Ovary (tissue), 3 donors: Measurements from ENCODE around the gene CMTM4.

Source experiments
- EP300 ChIP-seq: sonication (generic); formaldehyde crosslinking; IDR thresholded peaks from one replicate; pipeline ENCODE4 v1.6.1; 2017; ENCODE audit warnings: antibody characterized with exemption
- POLR2A ChIP-seq: fragments of 450-650 bp; IDR thresholded peaks from one replicate; pipeline ENCODE4 v1.6.1; 2017; ENCODE audit warnings: antibody characterized with exemption, mild to moderate bottlenecking, moderate library complexity
- TF ChIP-seq, protein P1 (sequence below), 3 donors: fragments of 450-650 bp in 2 of 3; fragments of 200-600 bp in 1 of 3; IDR thresholded peaks; one replicate each; pipeline versions ENCODE4 v1.5.1 to v1.8.0; 2016 to 2022; ENCODE audit warnings: antibody characterized with exemption in 3 of 3, mild to moderate bottlenecking in 1 of 3
- donor health status: DM: no; HTN: no; CAD: no.

- TF ChIP-seq, protein P1, sequence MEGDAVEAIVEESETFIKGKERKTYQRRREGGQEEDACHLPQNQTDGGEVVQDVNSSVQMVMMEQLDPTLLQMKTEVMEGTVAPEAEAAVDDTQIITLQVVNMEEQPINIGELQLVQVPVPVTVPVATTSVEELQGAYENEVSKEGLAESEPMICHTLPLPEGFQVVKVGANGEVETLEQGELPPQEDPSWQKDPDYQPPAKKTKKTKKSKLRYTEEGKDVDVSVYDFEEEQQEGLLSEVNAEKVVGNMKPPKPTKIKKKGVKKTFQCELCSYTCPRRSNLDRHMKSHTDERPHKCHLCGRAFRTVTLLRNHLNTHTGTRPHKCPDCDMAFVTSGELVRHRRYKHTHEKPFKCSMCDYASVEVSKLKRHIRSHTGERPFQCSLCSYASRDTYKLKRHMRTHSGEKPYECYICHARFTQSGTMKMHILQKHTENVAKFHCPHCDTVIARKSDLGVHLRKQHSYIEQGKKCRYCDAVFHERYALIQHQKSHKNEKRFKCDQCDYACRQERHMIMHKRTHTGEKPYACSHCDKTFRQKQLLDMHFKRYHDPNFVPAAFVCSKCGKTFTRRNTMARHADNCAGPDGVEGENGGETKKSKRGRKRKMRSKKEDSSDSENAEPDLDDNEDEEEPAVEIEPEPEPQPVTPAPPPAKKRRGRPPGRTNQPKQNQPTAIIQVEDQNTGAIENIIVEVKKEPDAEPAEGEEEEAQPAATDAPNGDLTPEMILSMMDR (IDR thresholded peaks at IDR 0.05): no peak
- no peak for TF ChIP-seq POLR2A
- TF ChIP-seq EP300: no peak
These were observed 48.7 kb downstream of the CMTM4 start for GRCh38 chr16:66647866-66648265.
